Measurements from ENCODE around the gene UNKL.
A peak's percentile ranks its signal among the peaks of the same experiment; 100 is the strongest.

UNKL gene

GRCh38 chr16:1335996-1336395 lies 78.5 kb downstream of the UNKL start:
- H3K4ac ChIP-seq (ENCODE audit: low read depth, low read length): no peak overlapping the region
- no peak overlapping the region for H2BK12ac ChIP-seq (ENCODE audit: low read length)
- peaks cover 21 to 27% of the 10 kb centered on the region in 2 experiments for H3K4me1 ChIP-seq (ENCODE audit: control insufficient read depth in 1 of 2, insufficient read depth in 2 of 2, low read length in 2 of 2)
- peaks cover 9% of the 10 kb centered on the region for H3K79me1 ChIP-seq (ENCODE audit: low read length)
- H3K36me3 ChIP-seq (ENCODE audit: control insufficient read depth in 1 of 2, insufficient read depth in 2 of 2, low read length in 2 of 2): no peaks in the 10 kb centered on the region
- H3K9me3 ChIP-seq (ENCODE audit: insufficient read depth, low read depth, low read length): peaks cover 10% of the 10 kb centered on the region
- no CpG with 5 or more reads among the region's 12 CpGs for WGBS (ENCODE audit: extremely low coverage, insufficient coverage, insufficient read length)
- no peak overlapping the region for H2AFZ ChIP-seq (ENCODE audit: insufficient read depth, low read length, poor library complexity)
- no peak overlapping the region for H4K8ac ChIP-seq (ENCODE audit: low read depth, low read length)
- no peak for DNase-seq
- H2BK5ac ChIP-seq (ENCODE audit: low read depth, low read length, poor library complexity): no peak overlapping the region
- no peak overlapping the region for H4K91ac ChIP-seq (ENCODE audit: low read depth, low read length)
- H2BK120ac ChIP-seq (ENCODE audit: insufficient read depth, low read length, poor library complexity): no peak overlapping the region
- no peak overlapping the region for H2AK5ac ChIP-seq (ENCODE audit: low read length)
- no peak overlapping the region for H3K4me2 ChIP-seq (ENCODE audit: low read length)
- no peak overlapping the region for H3K9ac ChIP-seq (ENCODE audit: low read length)
- no peak overlapping the region for H3K18ac ChIP-seq (ENCODE audit: low read length)
- no peak overlapping the region for H3K27ac ChIP-seq (ENCODE audit: low read depth, low read length)
- peaks cover 39% of the 10 kb centered on the region for H3K27me3 ChIP-seq (ENCODE audit: insufficient read depth, low read length)
- no peak overlapping the region for H3K14ac ChIP-seq (ENCODE audit: low read length)
- H3K79me2 ChIP-seq (ENCODE audit: control insufficient read depth, insufficient read depth, low read length, poor library complexity): no peaks in the 10 kb centered on the region
- no peak overlapping the region for H3K23ac ChIP-seq (ENCODE audit: low read length)
- no peak overlapping the region for H3K4me3 ChIP-seq (ENCODE audit: low read depth, low read length)
- H4K12ac ChIP-seq (ENCODE audit: low read depth, low read length): no peak overlapping the region

GRCh38 chr16:1335211-1335971 lies 79.1 kb downstream of the UNKL start:
- no peak overlapping the region for H2AK5ac ChIP-seq (ENCODE audit: low read length)
- H3K9me3 ChIP-seq (ENCODE audit: insufficient read depth, low read depth, low read length): peaks cover 12% of the 10 kb centered on the region
- no peaks in the 10 kb centered on the region for H3K36me3 ChIP-seq (ENCODE audit: control insufficient read depth in 1 of 2, insufficient read depth in 2 of 2, low read length in 2 of 2)
- H4K91ac ChIP-seq (ENCODE audit: low read depth, low read length): no peak overlapping the region
- no peaks in the 10 kb centered on the region for H3K79me2 ChIP-seq (ENCODE audit: control insufficient read depth, insufficient read depth, low read length, poor library complexity)
- no peak overlapping the region for H2BK5ac ChIP-seq (ENCODE audit: low read depth, low read length, poor library complexity)
- no peak overlapping the region for H3K27ac ChIP-seq (ENCODE audit: low read depth, low read length)
- H3K4me3 ChIP-seq (ENCODE audit: low read depth, low read length): no peak overlapping the region
- no peak overlapping the region for H3K23ac ChIP-seq (ENCODE audit: low read length)
- H2BK12ac ChIP-seq (ENCODE audit: low read length): no peak overlapping the region
- no peak overlapping the region for H3K14ac ChIP-seq (ENCODE audit: low read length)
- no peak overlapping the region for H2AFZ ChIP-seq (ENCODE audit: insufficient read depth, low read length, poor library complexity)
- no peak overlapping the region for H3K18ac ChIP-seq (ENCODE audit: low read length)
- peaks cover 39% of the 10 kb centered on the region for H3K27me3 ChIP-seq (ENCODE audit: insufficient read depth, low read length)
- no CpG with 5 or more reads among the region's 16 CpGs for WGBS (ENCODE audit: extremely low coverage, insufficient coverage, insufficient read length)
- H2BK120ac ChIP-seq (ENCODE audit: insufficient read depth, low read length, poor library complexity): no peak overlapping the region
- H3K79me1 ChIP-seq (ENCODE audit: low read length): peaks cover 9% of the 10 kb centered on the region
- H3K4me1 ChIP-seq (ENCODE audit: control insufficient read depth in 1 of 2, insufficient read depth in 2 of 2, low read length in 2 of 2): peaks cover 22 to 27% of the 10 kb centered on the region in 2 experiments
- H3K4me2 ChIP-seq (ENCODE audit: low read length): no peak overlapping the region
- H3K4ac ChIP-seq (ENCODE audit: low read depth, low read length): no peak overlapping the region
- H3K9ac ChIP-seq (ENCODE audit: low read length): no peak overlapping the region
- H4K8ac ChIP-seq (ENCODE audit: low read depth, low read length): no peak overlapping the region
- no peak overlapping the region for H4K12ac ChIP-seq (ENCODE audit: low read depth, low read length)
- DNase-seq: no peak

GRCh38 chr16:1334739-1335138 lies 79.8 kb downstream of the UNKL start:
- DNase-seq: no peak
- no peaks in the 10 kb centered on the region for H3K36me3 ChIP-seq (ENCODE audit: control insufficient read depth in 1 of 2, insufficient read depth in 2 of 2, low read length in 2 of 2)
- no peak overlapping the region for H2AFZ ChIP-seq (ENCODE audit: insufficient read depth, low read length, poor library complexity)

GRCh38 chr16:1333854-1334700 lies 80.4 kb downstream of the UNKL start:
- whole genome bisulfite sequencing (ENCODE audit: extremely low coverage, insufficient coverage, insufficient read length): no CpG with 5 or more reads among the region's 78 CpGs

More at GRCh38 chr16:1334739-1335138, 79.8 kb downstream of the UNKL start:
- no peaks in the 10 kb centered on the region for H3K79me2 ChIP-seq (ENCODE audit: control insufficient read depth, insufficient read depth, low read length, poor library complexity)
- H3K18ac ChIP-seq (ENCODE audit: low read length): no peak overlapping the region
- no peak overlapping the region for H3K23ac ChIP-seq (ENCODE audit: low read length)
- no peak overlapping the region for H2BK12ac ChIP-seq (ENCODE audit: low read length)
- H3K4me1 ChIP-seq (ENCODE audit: control insufficient read depth in 1 of 2, insufficient read depth in 2 of 2, low read length in 2 of 2): peaks cover 22 to 27% of the 10 kb centered on the region in 2 experiments
- no peak overlapping the region for H3K4me3 ChIP-seq (ENCODE audit: low read depth, low read length)
- no peak overlapping the region for H2AK5ac ChIP-seq (ENCODE audit: low read length)
- peaks cover 9% of the 10 kb centered on the region for H3K79me1 ChIP-seq (ENCODE audit: low read length)
- H3K9ac ChIP-seq (ENCODE audit: low read length): no peak overlapping the region
- H3K4ac ChIP-seq (ENCODE audit: low read depth, low read length): no peak overlapping the region
- no peak overlapping the region for H2BK120ac ChIP-seq (ENCODE audit: insufficient read depth, low read length, poor library complexity)
- H3K9me3 ChIP-seq (ENCODE audit: insufficient read depth, low read depth, low read length): peaks cover 7% of the 10 kb centered on the region
- H3K14ac ChIP-seq (ENCODE audit: low read length): no peak overlapping the region
- H3K27me3 ChIP-seq (ENCODE audit: insufficient read depth, low read length): peaks cover 39% of the 10 kb centered on the region
- H3K27ac ChIP-seq (ENCODE audit: low read depth, low read length): no peak overlapping the region
- H3K4me2 ChIP-seq (ENCODE audit: low read length): no peak overlapping the region
- no peak overlapping the region for H4K8ac ChIP-seq (ENCODE audit: low read depth, low read length)
- no CpG with 5 or more reads among the region's 9 CpGs for WGBS (ENCODE audit: extremely low coverage, insufficient coverage, insufficient read length)
- H4K12ac ChIP-seq (ENCODE audit: low read depth, low read length): no peak overlapping the region
- H4K91ac ChIP-seq (ENCODE audit: low read depth, low read length): no peak overlapping the region
- H2BK5ac ChIP-seq (ENCODE audit: low read depth, low read length, poor library complexity): no peak overlapping the region

More at GRCh38 chr16:1333854-1334700, 80.4 kb downstream of the UNKL start:
- no peak overlapping the region for H3K14ac ChIP-seq (ENCODE audit: low read length)
- peaks cover 22 to 27% of the 10 kb centered on the region in 2 experiments for H3K4me1 ChIP-seq (ENCODE audit: control insufficient read depth in 1 of 2, insufficient read depth in 2 of 2, low read length in 2 of 2)
- H4K8ac ChIP-seq (ENCODE audit: low read depth, low read length): no peak overlapping the region
- H3K4me3 ChIP-seq (ENCODE audit: low read depth, low read length): peak overlapping the region; percentile 25
- peak overlapping the region; percentile 52 for H2AFZ ChIP-seq (ENCODE audit: insufficient read depth, low read length, poor library complexity)
- H2AK5ac ChIP-seq (ENCODE audit: low read length): peak overlapping the region; percentile 30
- no peak for DNase-seq
- H3K27me3 ChIP-seq (ENCODE audit: insufficient read depth, low read length): peaks cover 39% of the 10 kb centered on the region
- H2BK120ac ChIP-seq (ENCODE audit: insufficient read depth, low read length, poor library complexity): no peak overlapping the region
- H3K27ac ChIP-seq (ENCODE audit: low read depth, low read length): no peak overlapping the region
- no peak overlapping the region for H2BK5ac ChIP-seq (ENCODE audit: low read depth, low read length, poor library complexity)
- peaks cover 9% of the 10 kb centered on the region for H3K79me1 ChIP-seq (ENCODE audit: low read length)
- H3K9me3 ChIP-seq (ENCODE audit: insufficient read depth, low read depth, low read length): peaks cover 7% of the 10 kb centered on the region
- H3K36me3 ChIP-seq (ENCODE audit: control insufficient read depth in 1 of 2, insufficient read depth in 2 of 2, low read length in 2 of 2): no peaks in the 10 kb centered on the region
- no peak overlapping the region for H3K4ac ChIP-seq (ENCODE audit: low read depth, low read length)
- H2BK12ac ChIP-seq (ENCODE audit: low read length): no peak overlapping the region
- no peak overlapping the region for H3K9ac ChIP-seq (ENCODE audit: low read length)
- H3K23ac ChIP-seq (ENCODE audit: low read length): no peak overlapping the region
- no peak overlapping the region for H4K12ac ChIP-seq (ENCODE audit: low read depth, low read length)
- H3K79me2 ChIP-seq (ENCODE audit: control insufficient read depth, insufficient read depth, low read length, poor library complexity): no peaks in the 10 kb centered on the region
- no peak overlapping the region for H4K91ac ChIP-seq (ENCODE audit: low read depth, low read length)
- no peak overlapping the region for H3K18ac ChIP-seq (ENCODE audit: low read length)
- peak overlapping the region; percentile 50 for H3K4me2 ChIP-seq (ENCODE audit: low read length)
